ENCODE results near the gene NEGR1. TPM values are rescaled to one million over a fixed set of nuclear protein-coding genes. Genes with fewer than 3 reads are reported as not detected.

NEGR1 gene
- total RNA-seq, 1 experiment from 2014 or later = 2.1 TPM

GRCh38 chr1:71463144-71463543 is 819.2 kb downstream of the NEGR1 start:
- Histone ChIP-seq H3K36me3 (replicated peaks; ENCODE audit: control insufficient read depth, insufficient read depth, low read length) (no peaks in the 10 kb centered on the region), H3K27me3 (ENCODE audit: control insufficient read depth, insufficient read depth, low read length) (no peaks in the 10 kb centered on the region), H3K4me3 (ENCODE audit: insufficient read depth, low read depth, low read length) (no peak overlapping the region)
- no peak for DNase-seq

- no peak overlapping the region for H3K4me3 ChIP-seq (ENCODE audit: insufficient read depth, low read depth, low read length)
- H3K36me3 ChIP-seq (replicated peaks; ENCODE audit: control insufficient read depth, insufficient read depth, low read length) = no peaks in the 10 kb centered on the region
- no peaks in the 10 kb centered on the region for H3K27me3 ChIP-seq (ENCODE audit: control insufficient read depth, insufficient read depth, low read length)
- peak; percentile 45 for DNase-seq
Observed at GRCh38 chr1:71462247-71462646, 820.1 kb downstream of the NEGR1 start.

GRCh38 chr1:71461416-71461815 is 820.9 kb downstream of the NEGR1 start:
- no peak for DNase-seq
- H3K4me3 ChIP-seq (ENCODE audit: insufficient read depth, low read depth, low read length) = no peak overlapping the region
- H3K27me3 ChIP-seq (ENCODE audit: control insufficient read depth, insufficient read depth, low read length) = no peaks in the 10 kb centered on the region
- H3K36me3 ChIP-seq (replicated peaks; ENCODE audit: control insufficient read depth, insufficient read depth, low read length) = no peaks in the 10 kb centered on the region

DNA sequence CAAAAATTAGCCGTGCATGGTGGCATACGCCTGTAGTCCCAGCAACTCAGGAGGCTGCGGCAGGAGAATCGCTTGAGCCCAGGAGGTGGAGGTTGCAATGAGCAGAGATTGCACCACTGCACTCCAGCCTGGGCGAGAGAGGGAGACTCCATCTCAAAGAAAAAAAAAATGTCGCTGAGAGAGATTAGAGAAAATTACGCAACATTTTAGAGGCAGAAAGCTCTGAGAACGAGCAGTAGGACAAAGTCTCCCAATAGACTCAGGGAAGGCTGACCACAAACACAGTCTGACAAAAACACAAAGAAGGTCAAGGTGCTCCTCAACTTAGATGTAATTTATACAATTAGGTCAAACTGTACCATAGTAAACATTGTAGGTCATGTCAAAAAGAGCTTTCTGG is 833.9 kb downstream of the NEGR1 start:
- DNase-seq = no peak
- no peaks in the 10 kb centered on the region for H3K27me3 ChIP-seq (ENCODE audit: control insufficient read depth, insufficient read depth, low read length)
- H3K4me3 ChIP-seq (ENCODE audit: insufficient read depth, low read depth, low read length) = no peak overlapping the region
- H3K36me3 ChIP-seq (replicated peaks; ENCODE audit: control insufficient read depth, insufficient read depth, low read length) = no peaks in the 10 kb centered on the region

DNA sequence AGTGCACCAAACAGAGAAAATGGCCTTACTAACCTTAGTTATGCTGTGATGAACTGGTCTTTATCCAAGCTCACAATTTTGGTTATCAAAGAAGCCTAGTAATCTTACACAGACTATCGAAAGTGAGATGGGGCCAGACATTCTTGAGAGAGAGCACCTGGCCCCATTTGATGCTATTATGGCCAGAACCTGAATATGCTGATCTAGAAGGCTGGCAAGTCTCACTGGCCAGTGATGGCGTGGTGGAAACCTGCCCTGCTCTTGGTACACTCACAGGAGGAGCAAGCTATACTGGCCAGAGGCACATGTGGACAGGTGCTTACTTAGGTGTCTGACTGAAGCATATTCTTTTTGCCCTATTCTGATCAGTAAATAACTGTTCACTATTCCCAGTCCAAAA is 843.7 kb downstream of the NEGR1 start:
- no peak for DNase-seq

DNA sequence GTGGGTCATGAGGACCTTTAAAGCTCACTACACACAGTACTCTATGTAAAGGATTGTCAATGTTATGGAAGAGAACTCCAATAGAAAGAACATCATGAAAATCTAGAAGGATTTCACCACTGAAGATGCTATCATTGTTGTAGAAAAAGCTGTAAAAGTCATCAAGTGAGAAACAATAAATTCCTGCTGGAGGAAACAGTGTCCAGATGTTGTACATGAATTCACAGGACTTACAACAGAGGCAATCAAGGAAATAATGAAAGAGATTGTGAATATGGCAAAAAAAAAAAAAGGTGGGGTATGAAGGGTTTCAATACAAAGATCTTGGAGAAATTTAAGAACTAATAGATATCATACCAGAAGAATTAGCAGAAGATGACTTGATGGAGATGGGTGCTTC is 846.4 kb downstream of the NEGR1 start:
- Histone ChIP-seq H3K36me3 (replicated peaks; ENCODE audit: control insufficient read depth, insufficient read depth, low read length) (no peaks in the 10 kb centered on the region), H3K4me3 (ENCODE audit: insufficient read depth, low read depth, low read length) (no peak overlapping the region), H3K27me3 (ENCODE audit: control insufficient read depth, insufficient read depth, low read length) (no peaks in the 10 kb centered on the region)
- no peak for DNase-seq

More for the DNA sequence above, 843.7 kb downstream of the NEGR1 start:
- H3K4me3 ChIP-seq (ENCODE audit: insufficient read depth, low read depth, low read length) = no peak overlapping the region
- H3K36me3 ChIP-seq (replicated peaks; ENCODE audit: control insufficient read depth, insufficient read depth, low read length) = no peaks in the 10 kb centered on the region
- H3K27me3 ChIP-seq (ENCODE audit: control insufficient read depth, insufficient read depth, low read length) = no peaks in the 10 kb centered on the region

- DNase-seq = no peak
- H3K27me3 ChIP-seq (ENCODE audit: control insufficient read depth, insufficient read depth, low read length) = no peaks in the 10 kb centered on the region
- no peaks in the 10 kb centered on the region for H3K36me3 ChIP-seq (replicated peaks; ENCODE audit: control insufficient read depth, insufficient read depth, low read length)
- H3K4me3 ChIP-seq (ENCODE audit: insufficient read depth, low read depth, low read length) = no peak overlapping the region
Observed at GRCh38 chr1:71434240-71434639, 848.1 kb downstream of the NEGR1 start.

DNA sequence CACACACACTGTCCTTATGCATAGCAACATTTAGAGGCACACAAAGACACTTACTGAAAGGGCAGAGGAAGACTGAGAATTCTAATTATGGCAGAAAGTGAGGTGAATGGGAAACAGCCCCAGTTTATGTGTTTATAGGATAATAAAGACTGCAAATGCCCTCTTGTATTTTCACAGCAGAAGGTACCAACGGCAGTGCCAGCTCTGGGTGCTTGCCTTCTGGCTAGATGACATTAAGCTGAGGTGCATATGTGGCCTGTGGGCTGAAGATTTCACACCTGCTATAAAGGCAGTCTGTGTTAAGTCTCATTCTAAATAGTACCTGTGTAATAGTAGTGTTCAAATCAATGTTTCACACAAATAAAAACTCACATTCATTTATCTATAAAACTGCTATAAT is 854.3 kb downstream of the NEGR1 start:
- no peaks in the 10 kb centered on the region for H3K27me3 ChIP-seq (ENCODE audit: control insufficient read depth, insufficient read depth, low read length)

GRCh38 chr1:71427066-71427465 is 855.3 kb downstream of the NEGR1 start:
- Histone ChIP-seq H3K27me3 (ENCODE audit: control insufficient read depth, insufficient read depth, low read length) (no peaks in the 10 kb centered on the region), H3K36me3 (replicated peaks; ENCODE audit: control insufficient read depth, insufficient read depth, low read length) (no peaks in the 10 kb centered on the region), H3K4me3 (ENCODE audit: insufficient read depth, low read depth, low read length) (no peak overlapping the region)
- DNase-seq = no peak

More for the DNA sequence above, 854.3 kb downstream of the NEGR1 start:
- Histone ChIP-seq H3K4me3 (ENCODE audit: insufficient read depth, low read depth, low read length) (no peak overlapping the region), H3K36me3 (replicated peaks; ENCODE audit: control insufficient read depth, insufficient read depth, low read length) (no peaks in the 10 kb centered on the region)
- DNase-seq = no peak

DNA sequence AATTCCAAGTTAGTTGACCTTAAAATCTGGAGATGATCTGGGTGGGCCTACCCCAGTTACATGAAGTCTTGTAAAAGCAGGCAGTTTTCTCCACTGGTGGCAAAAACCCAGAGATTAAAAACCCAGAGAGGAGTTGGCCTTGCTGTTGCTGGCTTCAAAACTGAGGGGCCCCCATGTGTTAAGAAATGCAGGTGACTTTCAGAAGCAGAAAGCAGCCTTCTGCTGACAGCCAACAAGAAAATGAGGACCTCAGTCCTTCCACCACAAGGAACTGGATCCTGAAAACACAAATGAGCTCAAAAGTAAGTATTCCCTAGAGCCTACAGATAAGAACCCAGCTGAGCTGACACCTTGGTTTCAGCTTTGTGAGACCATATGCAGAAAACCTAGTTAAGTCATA is 857.8 kb downstream of the NEGR1 start:
- no peaks in the 10 kb centered on the region for H3K27me3 ChIP-seq (ENCODE audit: control insufficient read depth, insufficient read depth, low read length)
- H3K36me3 ChIP-seq (replicated peaks; ENCODE audit: control insufficient read depth, insufficient read depth, low read length) = no peaks in the 10 kb centered on the region
- no peak for DNase-seq
- no peak overlapping the region for H3K4me3 ChIP-seq (ENCODE audit: insufficient read depth, low read depth, low read length)

DNA sequence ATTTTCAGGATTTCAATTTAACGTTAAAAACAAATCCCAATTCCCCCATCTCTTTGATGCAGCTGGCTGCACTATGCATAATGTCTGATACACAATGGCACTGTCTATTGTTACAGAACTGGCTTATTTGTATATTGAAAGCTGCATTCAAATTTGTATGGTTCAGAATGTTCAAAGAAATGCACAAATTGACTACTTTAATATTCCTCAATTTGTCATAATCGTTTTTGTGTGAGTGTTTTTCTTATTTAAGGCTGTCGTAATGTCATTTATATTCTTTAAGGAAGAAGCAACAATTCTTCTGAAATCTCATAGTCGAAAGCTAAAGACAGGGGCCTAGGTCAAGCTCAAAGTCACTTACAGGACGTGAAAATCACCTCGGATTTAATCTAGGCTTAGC is 860.1 kb downstream of the NEGR1 start:
- H3K36me3 ChIP-seq (replicated peaks; ENCODE audit: control insufficient read depth, insufficient read depth, low read length) = no peaks in the 10 kb centered on the region
- H3K27me3 ChIP-seq (ENCODE audit: control insufficient read depth, insufficient read depth, low read length) = no peaks in the 10 kb centered on the region
- no peak for DNase-seq
- H3K4me3 ChIP-seq (ENCODE audit: insufficient read depth, low read depth, low read length) = no peak overlapping the region

DNA sequence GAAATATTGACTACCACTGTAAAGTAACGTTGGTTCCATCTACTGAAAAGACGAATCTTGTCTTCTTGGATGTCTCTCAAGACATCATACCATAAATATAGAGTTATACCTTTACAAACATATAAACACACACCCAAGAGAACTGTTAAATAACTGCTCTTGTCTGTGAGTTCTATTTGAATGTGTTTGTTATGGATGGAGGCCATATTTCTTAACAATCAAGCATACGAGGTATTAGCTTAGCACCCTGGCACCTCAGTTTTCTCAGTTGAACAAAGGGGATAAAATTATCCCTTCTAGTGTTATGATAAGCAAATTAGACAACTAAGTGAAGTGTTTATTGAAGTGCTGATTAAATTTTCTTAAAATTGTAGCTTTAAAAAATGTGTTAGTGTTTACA is 864.9 kb downstream of the NEGR1 start:
- no peak overlapping the region for H3K4me3 ChIP-seq (ENCODE audit: insufficient read depth, low read depth, low read length)
- DNase-seq = no peak
- H3K36me3 ChIP-seq (replicated peaks; ENCODE audit: control insufficient read depth, insufficient read depth, low read length) = no peaks in the 10 kb centered on the region
- no peaks in the 10 kb centered on the region for H3K27me3 ChIP-seq (ENCODE audit: control insufficient read depth, insufficient read depth, low read length)

GRCh38 chr1:71414179-71414578 is 868.2 kb downstream of the NEGR1 start:
- no peaks in the 10 kb centered on the region for H3K27me3 ChIP-seq (ENCODE audit: control insufficient read depth, insufficient read depth, low read length)
- H3K4me3 ChIP-seq (ENCODE audit: insufficient read depth, low read depth, low read length) = no peak overlapping the region
- DNase-seq = no peak
- H3K36me3 ChIP-seq (replicated peaks; ENCODE audit: control insufficient read depth, insufficient read depth, low read length) = no peaks in the 10 kb centered on the region

DNA sequence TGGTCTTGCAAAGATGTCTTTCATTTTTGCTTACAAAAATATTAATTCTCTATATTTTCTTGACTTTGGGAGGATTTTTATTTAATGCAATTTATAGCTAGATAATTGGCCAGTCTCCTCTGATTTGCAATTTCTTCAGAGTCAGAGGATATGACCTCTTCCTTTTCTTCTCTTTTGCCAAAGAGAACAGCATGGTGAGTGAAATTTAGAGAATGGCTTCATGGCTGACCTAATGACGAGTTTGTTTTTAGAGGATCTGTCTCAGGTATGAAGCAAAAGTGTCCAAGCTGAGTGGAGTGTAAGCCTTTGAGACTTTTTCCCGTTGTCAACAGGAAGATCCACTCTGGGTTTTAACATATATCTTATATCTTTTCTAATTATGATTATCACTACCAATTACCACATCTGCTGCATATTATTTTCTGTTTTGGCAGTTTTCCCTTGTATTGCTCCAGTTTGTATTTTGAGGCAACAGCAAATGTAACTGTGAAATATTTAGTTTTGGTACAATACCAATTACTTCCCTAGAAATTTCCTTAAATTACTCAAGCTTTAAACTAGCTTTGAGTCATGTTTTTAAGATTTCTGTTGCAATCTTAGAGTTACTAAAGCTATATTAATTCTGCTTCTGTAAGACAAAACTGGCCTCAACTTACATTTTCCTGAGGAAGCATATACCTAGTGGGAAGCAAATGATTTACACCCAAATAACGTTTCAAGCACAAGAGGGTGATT is 868.7 kb downstream of the NEGR1 start:
- Histone ChIP-seq H3K27me3 (ENCODE audit: control insufficient read depth, insufficient read depth, low read length) (no peaks in the 10 kb centered on the region), H3K36me3 (replicated peaks; ENCODE audit: control insufficient read depth, insufficient read depth, low read length) (no peaks in the 10 kb centered on the region)

DNA sequence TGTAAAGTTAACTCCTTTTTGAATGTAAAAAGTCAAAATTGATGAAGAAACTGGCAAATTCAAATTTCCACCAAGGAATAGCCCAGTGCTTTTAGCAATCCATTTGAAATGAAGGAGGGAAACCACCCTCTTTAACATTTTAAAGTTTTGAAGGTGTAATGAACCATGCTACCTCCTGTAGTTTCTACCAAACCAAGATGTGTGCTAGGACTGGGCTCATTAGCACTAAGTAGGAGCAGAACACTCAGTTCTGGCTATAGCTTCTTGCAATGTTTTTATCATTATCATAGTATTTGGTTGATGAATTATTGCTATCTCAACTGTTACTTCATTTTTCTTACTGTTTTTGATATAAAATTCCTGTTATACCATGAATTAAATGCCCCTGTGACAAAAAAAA is 882.3 kb downstream of the NEGR1 start:
- Histone ChIP-seq H3K27me3 (ENCODE audit: control insufficient read depth, insufficient read depth, low read length) (peaks cover 1% of the 10 kb centered on the region; the same call in 1 of the 2 replicates), H3K36me3 (replicated peaks; ENCODE audit: control insufficient read depth, insufficient read depth, low read length) (no peaks in the 10 kb centered on the region), H3K4me3 (ENCODE audit: insufficient read depth, low read depth, low read length) (no peak overlapping the region)
- DNase-seq = no peak

More for the DNA sequence above, 868.7 kb downstream of the NEGR1 start:
- no peak for DNase-seq
- no peak overlapping the region for H3K4me3 ChIP-seq (ENCODE audit: insufficient read depth, low read depth, low read length)

DNA sequence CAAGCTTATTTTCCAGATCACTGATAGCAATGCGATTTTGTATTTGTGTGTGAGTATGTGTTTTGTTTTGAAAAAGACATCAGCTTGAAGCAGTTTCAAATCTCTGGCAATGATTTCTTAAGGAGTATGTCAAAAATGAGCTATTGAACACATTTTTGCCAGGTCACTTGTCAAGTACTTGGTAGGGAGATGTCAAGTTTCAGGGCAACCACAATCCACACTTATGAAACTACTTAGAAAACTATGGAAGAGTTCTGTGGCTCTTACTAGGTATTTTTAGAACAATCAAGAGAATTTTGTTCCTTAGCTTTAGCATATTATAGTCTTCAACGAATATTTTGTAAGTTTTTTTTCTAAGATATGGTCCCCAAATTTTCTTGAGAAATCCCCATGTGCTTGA is 882.7 kb downstream of the NEGR1 start:
- DNase-seq = no peak

More for the DNA sequence above, 882.7 kb downstream of the NEGR1 start:
- Histone ChIP-seq H3K36me3 (replicated peaks; ENCODE audit: control insufficient read depth, insufficient read depth, low read length) (no peaks in the 10 kb centered on the region), H3K27me3 (ENCODE audit: control insufficient read depth, insufficient read depth, low read length) (peaks cover 4% of the 10 kb centered on the region; the same call in 1 of the 2 replicates), H3K4me3 (ENCODE audit: insufficient read depth, low read depth, low read length) (no peak overlapping the region)
